GM19463 (cell line): Measurements from ENCODE around the gene KLF13.

Source experiments
- ATAC-seq: cut with Tn5 transposase; IDR thresholded peaks from one replicate; pipeline ENCODE4 v1.9.1; 2021; ENCODE audit warnings: mild to moderate bottlenecking, moderate library complexity; ENCODE audit not compliant: unreplicated experiment

Gene KLF13

GRCh38 chr15:31397851-31398661 lies 71.4 kb downstream of the KLF13 start:
- ATAC-seq = no peak

GRCh38 chr15:31398677-31399301 lies 72.2 kb downstream of the KLF13 start:
- ATAC-seq = no peak

DNA sequence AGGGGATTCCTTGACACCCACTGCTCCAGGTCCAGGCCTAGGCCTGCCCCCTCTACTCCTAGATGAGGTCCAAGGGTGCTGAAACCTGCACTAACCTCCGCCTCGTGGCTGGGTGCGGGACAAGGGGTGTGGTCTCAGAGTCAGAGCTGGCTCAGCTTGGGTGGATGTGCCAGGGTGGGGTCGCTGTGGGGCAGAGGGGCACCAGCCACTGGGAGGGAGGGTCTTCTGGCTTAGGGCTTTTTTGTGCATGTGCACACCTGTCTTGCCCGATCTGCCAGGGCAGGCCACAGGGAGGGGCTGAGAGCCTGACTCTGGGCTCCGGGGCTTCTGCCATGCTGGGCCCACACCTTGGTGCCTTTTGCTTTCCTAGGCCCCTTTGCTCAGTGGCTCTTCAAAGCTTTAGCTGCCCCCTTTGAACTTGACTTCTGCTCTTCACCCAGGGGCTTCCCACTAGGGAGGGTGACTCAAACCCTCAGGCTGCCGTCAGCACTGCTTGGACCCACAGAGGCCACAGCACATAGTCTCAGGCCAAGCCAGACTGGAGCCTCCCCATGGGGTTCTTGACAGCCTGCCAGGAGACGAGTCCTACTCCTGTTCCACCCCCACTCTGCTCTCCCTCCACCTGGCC lies 73.0 kb downstream of the KLF13 start:
- ATAC-seq = no peak

DNA sequence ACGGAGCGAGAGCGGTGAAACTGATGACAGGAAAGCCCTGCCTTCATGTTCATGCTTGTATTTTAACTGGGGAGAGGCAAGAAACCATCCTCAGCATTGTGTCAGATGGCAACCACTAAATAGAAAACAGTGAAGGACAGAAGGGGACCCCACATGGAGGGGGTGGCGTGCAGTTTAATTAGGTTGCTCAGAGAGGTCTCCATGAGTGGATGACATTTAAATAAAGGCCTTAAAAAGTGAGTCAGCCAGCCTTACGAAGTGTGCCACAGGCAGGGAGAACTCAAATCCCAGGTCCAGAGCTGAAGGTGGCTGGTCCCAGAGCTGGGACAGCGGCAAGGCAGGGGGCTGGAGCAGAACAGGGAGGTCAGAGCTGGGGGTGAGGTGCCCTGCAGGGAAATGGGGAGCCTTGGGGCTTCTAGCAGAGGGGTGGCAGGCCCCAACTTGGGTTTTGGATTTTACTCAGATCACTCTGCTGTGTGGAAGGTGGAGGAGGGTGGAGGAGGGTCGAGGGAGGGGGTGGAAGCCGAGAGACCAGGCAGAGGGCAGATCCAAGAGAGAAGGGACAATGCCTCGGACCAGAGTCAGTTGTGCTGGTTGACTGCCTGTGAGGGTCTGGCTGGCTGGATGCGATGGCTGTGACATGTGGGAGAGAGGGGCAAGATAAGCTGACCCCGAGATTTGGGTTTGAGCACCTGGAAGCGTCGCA lies 73.7 kb downstream of the KLF13 start:
- ATAC-seq = no peak

DNA sequence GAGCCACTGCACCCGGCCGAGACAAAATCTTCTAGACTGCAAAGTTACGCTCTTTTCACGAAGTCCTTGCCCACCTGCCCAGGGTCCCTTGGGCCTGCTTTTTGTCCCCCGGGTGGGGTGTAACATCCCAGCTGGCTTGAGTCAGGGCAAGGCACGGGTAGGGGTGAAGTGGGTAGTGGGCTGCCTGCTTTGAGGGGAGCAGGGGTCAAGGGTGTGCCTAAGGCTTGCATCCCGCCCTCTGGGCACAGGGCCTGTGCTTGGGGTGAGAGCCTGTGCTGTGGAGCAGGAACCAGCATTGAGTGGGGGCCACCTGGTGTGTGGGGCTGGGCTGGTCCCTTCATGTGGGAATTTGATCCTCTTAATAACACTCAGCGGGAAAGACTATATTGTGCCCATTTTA lies 74.6 kb downstream of the KLF13 start:
- ATAC-seq = no peak

- ATAC-seq = no peak
These were observed 75.4 kb downstream of the KLF13 start for GRCh38 chr15:31402003-31402402.

DNA sequence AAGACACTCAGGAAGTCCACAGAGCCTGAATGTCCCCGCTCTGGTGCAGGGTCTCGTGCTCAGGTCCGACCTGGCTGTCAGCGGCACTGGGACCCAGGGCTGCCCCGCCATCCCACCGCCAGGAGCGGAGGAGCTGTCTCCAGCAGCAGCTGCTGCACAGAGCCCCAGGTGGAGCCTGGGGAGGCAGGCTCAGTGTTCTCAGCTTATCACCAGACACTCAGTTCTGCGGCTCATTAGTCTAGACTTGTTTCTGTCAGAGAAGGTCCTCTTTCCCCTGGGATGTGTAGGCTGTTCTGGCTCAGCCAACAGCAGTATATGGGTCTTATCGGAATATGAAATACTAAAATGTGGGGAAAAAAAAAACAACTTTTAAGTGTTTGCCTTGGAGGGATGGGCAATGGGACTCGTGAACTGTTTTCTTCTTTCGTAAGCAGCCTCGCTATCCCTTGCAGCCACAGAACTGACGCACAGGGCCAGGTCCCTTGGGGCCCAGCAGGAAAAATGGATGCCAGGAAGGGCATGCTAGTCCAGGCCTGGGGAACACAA lies 75.9 kb downstream of the KLF13 start:
- ATAC-seq = no peak

GRCh38 chr15:31403096-31403495 lies 76.5 kb downstream of the KLF13 start:
- ATAC-seq = no peak

- no peak for ATAC-seq
These were observed 77.0 kb downstream of the KLF13 start for GRCh38 chr15:31403606-31404005.

GRCh38 chr15:31404345-31404744 lies 77.7 kb downstream of the KLF13 start:
- ATAC-seq = no peak

DNA sequence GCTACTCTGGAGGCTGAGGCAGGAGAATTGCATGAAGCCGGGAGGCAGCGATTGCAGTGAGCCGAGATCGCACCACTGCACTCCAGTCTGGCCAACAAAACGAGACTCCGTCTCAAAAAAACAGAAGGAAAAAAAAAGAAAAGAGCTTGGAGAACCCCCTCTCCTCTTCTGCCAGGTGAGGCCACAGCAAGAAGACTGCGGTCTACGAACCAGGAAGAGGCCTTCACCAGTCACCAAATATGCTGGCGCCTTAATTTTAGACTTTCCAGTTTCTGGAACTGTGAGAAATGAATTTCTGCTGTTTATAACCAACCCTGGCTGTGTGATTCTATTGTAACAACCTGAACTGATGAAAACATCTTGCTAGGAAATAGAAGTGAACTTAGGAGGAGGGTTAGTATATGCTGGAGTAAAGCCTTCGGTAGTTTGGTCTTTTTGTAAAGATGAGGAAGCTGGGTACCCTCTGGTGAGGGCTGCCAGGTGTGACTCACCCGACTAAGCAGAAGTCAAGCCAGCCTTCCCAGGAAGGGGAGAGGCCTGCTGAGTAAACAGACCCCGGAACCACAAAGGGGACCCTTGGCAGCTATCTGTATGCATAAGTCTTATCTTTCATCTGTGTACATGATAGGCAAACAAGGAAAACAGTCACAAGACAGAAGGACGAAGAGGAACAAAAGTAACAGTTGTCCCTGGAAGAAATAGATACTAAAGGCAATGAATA lies 78.7 kb downstream of the KLF13 start:
- ATAC-seq = no peak

DNA sequence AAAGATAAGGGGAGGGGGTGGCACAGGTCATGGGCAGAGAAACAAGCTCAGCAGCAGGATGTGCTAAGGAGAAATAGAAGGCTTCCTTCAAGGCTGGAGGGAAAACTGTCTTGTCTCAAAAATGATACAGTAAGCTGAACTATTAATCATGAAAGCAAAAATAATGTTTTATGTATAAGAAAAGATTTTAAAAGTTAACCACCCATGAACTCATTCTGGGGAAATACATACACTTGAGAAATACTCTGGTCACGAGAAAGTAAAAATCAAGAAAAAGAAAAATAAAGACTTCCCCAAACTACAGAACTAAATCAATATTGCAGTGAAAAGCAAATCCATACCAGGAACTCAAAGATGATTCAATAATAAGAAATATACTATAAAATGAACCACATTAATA lies 80.7 kb downstream of the KLF13 start:
- no peak for ATAC-seq

DNA sequence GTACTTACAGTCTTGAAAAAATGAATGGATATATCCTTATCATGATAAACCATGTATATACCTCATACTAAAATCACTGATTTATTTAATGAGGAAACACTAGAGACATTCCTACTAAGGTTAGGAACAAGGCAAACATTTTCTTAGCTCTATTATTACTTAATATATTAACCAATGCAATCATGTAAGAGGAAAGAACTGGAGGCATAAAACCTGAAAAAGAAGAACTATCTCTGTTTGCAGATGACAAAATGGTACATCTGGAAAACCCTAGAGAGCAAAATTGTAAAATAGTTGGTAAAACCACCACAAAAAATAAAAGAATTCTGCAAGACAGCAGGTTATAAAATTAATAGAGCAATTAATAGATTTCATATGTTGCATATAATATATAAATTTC lies 81.2 kb downstream of the KLF13 start:
- ATAC-seq = no peak

DNA sequence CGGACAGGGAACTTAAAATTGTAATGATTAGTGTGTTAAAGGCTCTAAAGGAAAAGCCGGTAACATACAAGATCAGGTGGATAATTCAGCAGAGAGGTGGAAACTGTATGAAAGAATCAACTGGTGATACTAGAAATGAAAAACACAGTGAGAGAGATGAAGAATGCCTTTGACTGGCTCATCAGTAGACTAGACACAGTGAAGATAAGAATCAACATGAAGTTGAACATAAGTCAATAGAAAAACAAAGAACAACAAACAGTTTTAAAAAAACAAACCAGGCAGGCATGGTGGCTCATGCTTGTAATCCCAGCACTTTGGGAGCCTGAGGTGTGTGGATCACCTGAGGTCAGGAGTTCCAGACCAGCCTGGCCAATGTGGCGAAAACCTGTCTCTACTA lies 82.1 kb downstream of the KLF13 start:
- no peak for ATAC-seq

- no peak for ATAC-seq
These were observed 82.5 kb downstream of the KLF13 start for GRCh38 chr15:31409171-31409570.

GRCh38 chr15:31412824-31413223 lies 86.2 kb downstream of the KLF13 start:
- ATAC-seq = no peak

DNA sequence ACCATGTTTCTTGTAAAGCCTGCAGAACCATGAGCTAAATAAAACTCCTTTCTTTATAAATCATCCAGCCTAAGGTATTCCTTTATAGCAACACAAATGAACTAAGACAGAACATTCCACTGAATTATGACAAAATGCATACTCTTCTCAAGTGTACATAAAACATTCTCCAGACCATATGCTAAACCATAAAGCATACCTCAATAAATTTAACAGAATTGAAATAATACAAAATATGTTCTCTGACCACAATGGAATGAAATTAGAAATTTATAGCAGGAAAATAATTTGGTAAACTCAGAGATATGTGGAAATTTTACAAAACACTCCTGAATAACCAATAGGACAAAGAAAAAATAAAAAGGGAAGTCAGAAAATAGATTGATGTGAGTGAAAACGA lies 88.6 kb downstream of the KLF13 start:
- no peak for ATAC-seq

- no peak for ATAC-seq
These were observed 93.2 kb downstream of the KLF13 start for GRCh38 chr15:31419820-31420219.

DNA sequence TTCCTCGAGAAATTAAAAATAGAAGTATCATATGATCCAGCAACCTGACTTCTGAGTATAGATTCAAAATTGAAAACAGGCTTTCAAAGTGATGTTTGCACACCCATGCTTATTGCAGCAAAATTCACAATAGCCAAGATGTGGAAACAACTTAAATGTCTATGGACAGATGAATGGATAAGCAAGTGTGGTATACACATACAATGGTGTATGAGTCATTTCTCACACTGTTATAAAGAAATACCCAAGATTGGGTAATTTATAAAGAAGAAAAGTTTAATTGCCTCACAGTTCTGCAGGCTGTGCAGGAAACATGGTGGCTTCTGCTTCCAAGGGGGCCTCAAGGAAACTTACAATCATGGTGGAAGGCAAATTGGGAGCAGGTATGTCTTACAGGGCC lies 100.8 kb downstream of the KLF13 start:
- ATAC-seq = no peak
